GM19023 (cell line): ENCODE data around the gene CYB5R3.

Experiments
- ATAC-seq: cut with Tn5 transposase; IDR thresholded peaks from one replicate; pipeline ENCODE4 v1.9.1; 2021; ENCODE audit warnings: mild to moderate bottlenecking, moderate library complexity; ENCODE audit not compliant: unreplicated experiment

Gene CYB5R3

DNA sequence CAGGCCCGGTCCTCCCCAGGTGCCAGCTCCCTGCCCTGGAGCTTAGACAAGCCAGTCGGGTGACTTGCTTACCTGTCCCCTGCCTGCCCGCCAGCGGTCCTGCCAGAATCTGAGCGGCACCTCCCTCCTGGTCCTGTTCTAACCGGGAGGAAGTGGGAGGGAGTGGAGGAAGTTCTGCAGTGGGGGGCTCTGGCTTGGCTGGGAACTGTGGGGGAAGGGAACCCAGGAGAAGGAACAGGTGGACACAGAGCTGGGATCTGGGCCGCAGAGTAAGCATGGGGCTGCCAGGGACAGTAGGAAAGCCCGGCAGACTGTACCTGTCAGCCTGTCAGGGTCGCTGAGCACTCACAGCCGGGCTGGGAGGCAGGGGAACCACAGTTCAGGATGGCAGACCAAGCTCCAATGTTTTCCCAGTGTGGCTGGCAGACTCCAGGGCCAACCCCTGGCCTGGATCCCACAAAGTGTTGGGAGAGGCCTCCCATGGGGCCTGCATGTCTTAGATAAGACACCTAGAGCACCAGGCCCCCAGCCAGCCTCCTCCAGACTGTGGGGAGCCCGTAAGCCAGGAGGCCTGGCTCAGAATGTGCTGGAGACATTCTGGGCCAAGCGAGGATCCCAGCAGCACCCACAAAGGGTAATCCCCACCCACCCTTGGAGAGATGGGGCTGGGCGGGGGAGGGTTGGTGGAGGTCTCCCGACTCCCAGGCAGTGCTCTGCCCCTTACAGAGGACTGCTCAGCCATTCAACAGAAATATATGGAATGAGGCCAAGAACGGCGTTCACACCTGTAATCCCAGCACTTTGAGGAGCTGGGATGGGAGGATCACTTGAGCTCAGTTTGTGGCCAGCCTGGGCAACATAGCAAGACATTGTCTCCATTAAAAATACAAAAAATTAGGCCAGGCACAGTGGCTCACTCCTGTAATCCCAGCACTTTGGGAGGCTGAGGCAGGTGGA is 2.3 kb downstream of the CYB5R3 start:
- ATAC-seq = no peak

DNA sequence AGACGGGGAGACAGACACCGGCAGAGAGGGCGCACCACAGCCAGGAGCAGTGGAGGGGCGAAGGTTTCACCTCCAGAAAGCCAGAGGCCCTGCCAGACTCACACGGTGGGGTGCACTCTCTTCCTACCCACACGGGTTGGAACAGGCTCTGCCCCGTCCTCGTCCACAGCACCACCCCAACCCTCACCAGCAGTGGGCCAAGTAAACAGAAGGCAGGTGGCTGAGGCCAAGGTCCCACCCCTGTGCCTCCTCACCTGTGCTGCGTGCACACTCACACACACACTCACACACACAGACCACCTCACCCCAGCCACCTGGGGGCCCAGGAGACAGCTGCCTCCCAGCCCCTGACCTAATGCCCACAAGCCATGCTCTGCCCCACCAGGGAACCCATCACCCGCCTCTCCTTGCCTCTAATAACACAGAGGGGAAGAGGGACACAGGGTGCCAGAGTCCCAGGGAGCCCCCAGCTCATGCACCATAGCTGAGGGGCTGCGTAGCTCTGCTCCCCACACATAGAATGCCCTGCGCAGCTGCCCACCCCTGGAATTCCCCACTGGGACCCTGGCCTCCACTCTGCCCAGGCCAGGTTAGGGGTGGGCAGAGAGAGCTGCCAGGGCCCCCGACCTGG is 3.1 kb downstream of the CYB5R3 start:
- no peak for ATAC-seq

- ATAC-seq = no peak
Observed at GRCh38 chr22:42645341-42645937, 3.8 kb downstream of the CYB5R3 start.

DNA sequence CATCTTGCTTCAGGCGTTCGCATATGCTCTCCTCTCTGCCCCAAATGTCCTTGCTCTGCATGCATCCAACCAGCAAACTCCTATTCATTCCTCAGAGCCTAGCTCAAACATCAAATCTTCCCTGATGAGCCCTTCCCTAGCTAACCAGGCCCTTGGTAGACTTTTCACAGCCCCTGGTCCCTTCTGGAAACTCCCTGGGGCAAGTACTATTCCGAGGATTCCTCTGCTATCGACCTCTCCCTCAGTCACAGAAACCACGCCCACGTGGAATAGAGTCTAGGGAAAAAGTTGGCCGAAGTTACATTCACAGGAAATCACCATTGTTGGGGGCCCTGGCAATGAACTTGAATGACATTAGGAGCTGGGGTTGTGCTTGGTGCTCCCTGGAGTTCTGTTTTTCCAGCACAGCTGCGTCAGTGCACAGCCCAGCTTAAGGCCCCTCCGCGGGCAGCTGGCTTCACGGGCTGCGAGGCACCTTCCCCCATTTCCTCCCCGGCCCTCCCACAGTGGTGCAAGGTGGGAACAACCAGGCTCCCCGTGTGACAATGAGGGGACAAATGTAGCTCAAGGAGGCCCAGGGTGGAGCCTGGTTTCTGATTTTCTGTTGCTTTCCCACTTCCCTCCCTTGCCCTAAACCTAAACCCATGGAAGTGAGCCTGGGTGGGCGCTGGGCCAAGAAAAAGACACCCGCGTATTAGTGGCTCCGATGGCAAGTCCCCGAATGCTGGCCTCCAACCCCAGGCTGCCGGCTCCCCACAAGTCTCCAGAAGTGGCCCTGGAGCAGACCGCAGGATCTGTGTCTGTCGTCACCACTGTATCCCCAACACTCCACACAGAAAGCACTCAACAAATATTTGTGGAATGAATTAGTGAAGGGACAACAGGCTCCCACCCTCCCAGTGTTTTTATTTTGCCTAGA is 4.5 kb downstream of the CYB5R3 start:
- no peak for ATAC-seq

DNA sequence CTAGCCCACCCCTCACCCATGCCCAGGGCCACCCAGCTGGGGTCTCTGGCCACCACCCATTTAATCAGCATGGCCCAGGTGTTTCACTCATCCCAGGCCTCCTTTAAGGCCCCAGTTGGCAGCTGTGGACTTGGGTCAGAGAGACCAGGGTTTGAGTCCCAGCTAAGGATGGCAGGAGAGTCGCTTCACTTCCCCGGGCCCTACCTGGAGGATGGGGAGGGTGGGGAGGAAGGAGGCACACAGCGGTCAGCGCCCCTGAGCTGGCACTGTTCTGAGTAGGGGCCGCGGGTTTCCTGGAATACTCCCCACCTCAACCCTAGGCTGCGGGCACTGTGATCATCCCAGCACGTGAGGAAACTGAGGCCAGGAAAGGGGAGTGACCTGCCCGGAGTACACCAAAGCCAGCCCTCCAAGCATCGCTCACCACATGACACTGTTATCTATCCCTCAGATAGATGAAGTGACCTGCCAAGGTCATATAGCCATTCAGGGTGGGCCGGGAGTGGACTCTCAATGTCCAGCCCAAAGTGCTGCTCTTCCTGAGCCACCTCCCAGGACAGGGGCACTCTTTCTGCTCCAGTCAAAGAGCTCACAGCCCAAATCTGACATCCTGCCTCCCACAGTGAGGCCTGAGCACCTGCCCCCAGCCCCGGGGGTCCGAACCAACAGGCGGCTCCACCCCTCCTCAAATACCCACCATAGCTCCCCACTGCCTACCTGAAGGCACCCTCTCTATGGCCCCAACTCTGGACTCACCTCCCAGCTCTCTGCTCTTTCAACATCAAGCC is 5.4 kb downstream of the CYB5R3 start:
- ATAC-seq = no peak

GRCh38 chr22:42642806-42643633 is 6.2 kb downstream of the CYB5R3 start:
- ATAC-seq = no peak

DNA sequence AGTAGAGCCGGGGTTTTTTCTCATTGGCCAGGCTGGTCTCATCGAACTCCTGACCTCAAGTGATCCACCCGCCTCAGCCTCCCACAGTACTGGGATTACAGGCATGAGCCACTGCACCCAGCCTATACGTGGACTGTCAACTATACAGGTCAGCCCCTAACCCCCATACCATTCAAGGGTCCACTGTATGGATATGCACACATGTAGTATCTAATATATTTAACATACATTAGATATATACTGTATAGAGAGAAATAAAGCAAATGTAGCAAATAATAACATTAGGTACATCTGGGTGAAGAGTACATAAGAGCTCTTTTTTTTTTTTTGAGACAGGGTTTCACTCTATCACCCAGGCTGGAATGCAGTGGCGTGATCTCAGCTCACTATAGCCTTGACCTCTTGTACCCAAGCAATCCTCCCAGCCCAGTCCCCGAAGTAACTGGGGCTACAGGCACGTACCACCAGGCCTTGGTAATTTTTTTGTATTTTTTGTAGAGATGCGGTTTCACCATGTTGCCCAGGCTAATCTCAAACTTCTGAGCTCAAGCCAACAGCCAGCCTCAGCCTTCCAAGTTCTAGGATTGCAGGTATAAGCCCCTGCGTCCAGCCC is 7.3 kb downstream of the CYB5R3 start:
- ATAC-seq = no peak

GRCh38 chr22:42639541-42640241 is 9.5 kb downstream of the CYB5R3 start:
- ATAC-seq = no peak

GRCh38 chr22:42637555-42637954 is 11.6 kb downstream of the CYB5R3 start:
- no peak for ATAC-seq

DNA sequence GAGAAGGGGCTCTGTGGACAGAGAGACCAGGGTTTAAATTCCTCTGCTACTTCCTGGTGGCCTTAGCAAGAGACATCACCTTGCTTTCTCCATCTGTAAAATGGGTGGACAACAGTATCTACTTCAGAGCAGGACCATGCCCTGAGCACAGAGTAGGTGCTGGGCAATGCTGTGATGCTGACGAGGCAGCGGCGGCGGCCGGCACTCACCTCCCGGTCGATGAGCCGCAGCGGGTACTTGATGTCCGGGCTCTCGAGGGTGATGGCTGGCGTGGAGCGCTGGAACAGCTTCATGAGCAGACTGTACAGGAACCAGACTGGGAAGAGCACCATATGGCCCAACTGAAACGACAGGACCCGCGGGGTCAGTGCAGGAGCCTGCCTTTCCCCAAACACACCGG is 12.7 kb downstream of the CYB5R3 start:
- ATAC-seq = no peak

DNA sequence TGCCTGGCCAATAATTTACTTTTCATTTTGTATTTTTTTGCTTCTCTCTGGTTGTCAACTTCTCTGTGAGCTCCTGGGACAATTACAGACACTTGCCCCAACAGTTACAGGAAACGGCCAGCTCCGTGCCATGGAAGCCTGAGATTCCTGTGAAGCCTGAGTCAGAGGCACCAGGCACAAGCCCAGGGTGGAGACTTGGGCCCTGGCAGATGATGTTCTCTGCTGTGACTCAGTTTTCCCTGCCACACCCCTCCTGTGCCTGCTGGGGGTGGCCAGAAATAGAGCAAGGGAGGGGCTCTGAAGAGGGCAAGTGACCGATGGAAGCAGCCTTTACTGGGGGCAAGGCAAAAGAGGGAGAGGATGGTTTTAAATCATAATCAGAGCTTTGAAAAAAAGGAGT is 13.7 kb downstream of the CYB5R3 start:
- no peak for ATAC-seq

GRCh38 chr22:42633013-42633412 is 16.2 kb downstream of the CYB5R3 start:
- no peak for ATAC-seq

- ATAC-seq = no peak
Observed at GRCh38 chr22:42632096-42632495, 17.1 kb downstream of the CYB5R3 start.

DNA sequence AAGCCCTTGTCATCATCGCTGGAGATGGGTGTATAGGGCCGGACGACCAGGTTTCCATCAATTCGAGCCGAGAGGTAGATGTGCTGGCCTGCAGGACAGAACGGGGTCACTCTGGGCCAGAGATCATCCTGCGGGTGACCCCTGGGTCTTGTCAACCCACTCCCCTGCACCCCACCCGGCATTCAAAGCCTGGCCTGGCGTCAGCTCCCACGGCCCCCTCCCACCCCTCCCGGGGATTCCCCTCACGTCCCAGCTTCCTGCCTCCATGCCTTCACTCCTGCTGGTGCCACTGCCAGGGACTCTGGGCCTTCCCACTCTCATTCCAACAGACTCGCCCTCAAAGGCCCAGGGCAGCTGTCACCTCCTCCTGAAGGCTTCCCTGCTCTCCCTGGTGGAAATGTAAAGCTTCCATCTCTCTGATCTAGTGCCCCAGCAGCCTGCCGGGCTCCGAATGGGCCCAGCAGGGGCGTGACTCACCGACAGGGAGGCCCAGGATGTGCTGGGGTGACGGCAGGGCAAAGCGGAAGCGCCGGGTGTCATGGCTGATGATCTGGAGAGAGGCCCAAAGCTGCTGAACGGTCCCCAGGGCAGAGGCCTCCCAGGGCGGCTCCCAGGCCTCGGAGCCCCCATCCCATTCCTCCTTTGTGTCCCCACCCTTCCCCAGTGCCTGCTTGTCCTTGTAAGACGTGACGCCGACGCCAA is 18.1 kb downstream of the CYB5R3 start:
- no peak for ATAC-seq

- no peak for ATAC-seq
Observed at GRCh38 chr22:42630211-42630610, 19.0 kb downstream of the CYB5R3 start.

DNA sequence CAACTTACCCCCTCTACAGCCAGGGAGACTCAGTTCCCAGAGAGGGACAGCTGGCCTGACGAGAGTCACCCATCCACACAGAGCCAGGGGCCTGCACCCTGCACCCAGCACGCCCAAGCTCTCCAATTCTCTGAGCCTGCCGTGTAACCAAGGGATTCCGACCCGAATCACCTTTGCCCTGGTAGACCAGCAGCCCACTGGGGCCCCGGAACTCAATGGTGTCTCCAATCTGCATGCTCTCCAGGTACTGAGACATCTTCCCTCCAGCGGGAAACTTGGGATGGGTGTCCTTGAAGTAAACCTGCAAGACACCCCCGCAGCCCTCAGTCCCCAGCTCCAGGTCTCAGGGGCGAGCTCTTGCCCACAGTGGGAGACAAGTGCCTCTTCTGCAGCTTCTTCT is 21.2 kb downstream of the CYB5R3 start:
- ATAC-seq = no peak

DNA sequence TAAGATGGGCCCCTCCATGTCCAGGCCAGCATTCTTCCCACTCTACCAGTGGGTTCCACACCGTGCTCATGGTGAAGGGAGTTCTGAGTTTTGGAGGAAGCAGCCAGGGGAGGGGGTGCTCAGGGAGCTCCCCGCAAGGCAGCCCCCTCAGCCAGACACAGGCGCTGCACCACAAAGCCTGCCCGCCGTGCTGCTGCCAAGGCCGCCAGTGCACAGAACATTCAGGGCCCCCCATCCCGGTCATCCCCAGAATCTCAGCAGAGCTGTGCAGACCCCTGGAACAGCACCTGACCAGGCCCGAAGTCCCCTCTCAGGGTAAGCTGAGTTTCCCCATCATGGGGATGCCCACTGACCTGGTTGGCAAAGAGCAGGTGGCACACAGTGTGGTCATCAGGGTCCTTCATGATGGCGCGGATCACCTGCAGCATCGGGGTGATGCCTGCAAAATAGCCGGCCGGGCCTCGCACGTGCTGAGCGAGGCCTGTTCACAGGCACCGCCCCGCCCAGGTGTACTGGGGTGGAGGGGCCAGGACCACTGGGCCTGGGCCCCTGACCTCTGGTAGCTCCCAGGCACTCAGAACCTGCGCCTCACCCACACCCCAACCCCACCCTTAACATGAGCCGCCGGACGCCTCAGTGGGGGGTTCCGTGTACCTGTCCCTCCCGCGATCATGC is 22.1 kb downstream of the CYB5R3 start:
- ATAC-seq = no peak
